Astrocyte (in vitro differentiated cells and primary cell): Measurements from ENCODE around the gene FYN.

Experiments
- CTCF ChIP-seq: IDR thresholded peaks from 2 replicates; pipeline ENCODE4 v1.5.1; 2011; ENCODE audit warnings: low read depth, mild to moderate bottlenecking, inconsistent platforms, low read length, moderate library complexity; ENCODE audit not compliant: insufficient read depth
- EZH2 ChIP-seq: IDR thresholded peaks from 2 replicates; pipeline ENCODE4 v1.6.1; 2012; ENCODE audit warnings: mild to moderate bottlenecking, low read length, inconsistent platforms; ENCODE audit not compliant: insufficient read depth

DNA sequence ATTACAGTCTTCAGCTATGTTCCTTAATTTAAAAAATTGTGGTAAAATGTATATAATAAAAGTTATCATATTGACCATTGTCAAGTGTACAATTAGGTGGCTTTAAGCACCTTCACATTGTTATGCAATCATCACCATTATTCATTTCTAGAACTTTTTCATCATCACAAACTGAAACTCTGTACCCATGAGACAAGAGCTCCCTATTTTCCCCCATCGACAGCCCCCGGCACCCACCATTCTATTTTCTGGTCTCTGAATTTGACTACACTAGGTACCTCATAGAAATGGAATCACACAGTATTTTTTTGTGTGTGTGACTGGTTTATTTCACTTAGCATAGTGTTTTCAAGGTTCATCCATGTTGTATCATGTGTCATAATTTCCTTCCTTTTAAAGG is 39.7 kb upstream of the FYN start:
- TF ChIP-seq CTCF (no peak), EZH2 (no peak)
